Limb (tissue), 2 donors: ENCODE measurements around the gene SMCO2.
"Not testable (repeated sequence)": the region's sequence is repeated elsewhere in the genome, so short reads cannot be mapped to it uniquely, and the experiment has no call there.

Source experiments
- DNase-seq, 2 donors: peaks; one replicate each; pipeline ENCODE4 v3.0.0-alpha.2; 2016; ENCODE audit errors: extremely low spot score in 2 of 2

The SMCO2 gene

DNA sequence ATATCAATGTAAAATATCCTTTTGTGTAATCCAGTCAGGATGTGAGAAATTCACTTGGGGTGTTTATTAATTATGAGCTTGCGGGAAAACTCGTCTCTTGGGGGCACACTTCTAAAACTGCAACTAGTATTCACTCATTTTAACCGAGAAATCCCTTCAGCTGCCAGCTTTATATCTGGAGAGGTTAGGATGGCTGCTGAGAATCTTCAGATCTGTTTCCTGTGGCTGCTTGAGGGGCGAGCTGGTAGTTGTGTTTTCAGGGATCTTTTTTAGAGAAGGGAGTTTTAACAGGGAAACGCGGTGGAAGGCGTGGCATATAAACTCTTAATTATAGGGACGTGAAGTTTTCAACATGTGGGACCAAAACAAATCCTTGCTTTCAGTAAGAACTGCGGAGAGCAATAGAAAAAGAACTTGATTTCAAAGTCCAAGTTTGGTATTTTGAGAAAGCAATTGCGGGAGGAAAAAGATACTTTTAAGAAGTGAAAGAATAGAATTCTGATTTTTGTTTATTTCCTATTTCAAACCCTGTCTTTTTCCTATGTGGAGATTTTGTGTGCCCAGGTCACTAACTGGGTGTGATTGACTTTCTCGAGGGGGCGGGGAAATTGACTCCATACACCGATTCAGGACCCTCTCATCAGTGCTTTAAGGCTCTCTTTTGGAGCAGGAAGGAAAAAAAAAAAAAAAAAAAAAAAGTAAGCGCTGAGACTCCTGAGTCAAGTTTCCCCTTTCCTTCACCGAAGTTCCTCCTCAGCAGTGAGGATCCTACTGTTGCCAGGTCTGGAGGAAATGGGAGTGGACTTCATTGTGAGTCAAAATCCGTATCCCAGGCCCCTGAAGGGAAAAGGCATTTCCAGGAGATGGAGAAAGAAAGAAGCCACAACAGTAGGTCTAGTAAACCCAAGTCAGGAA, 78.6 kb downstream of the SMCO2 start:
- peak; percentile 45 to 72 for DNase-seq

DNA sequence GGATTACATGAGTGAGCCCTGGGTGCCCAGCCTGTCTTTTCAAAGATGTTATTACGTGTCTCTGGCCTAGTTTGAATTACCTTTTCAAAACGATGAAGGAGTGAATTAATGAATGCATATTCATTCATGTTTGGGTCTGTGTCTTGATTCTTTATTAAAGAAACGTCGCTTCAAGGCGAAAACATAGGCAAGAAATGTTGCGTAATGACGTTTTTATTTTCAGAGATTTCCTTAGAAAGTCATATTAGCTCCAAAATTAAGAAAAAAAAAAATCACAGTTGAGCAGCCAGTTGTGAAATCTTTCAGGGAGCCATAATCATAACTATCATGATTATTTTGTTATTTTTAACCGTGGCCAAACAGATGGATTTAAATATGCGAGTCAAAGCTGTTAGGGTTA, 81.0 kb downstream of the SMCO2 start:
- no peak for DNase-seq

DNA sequence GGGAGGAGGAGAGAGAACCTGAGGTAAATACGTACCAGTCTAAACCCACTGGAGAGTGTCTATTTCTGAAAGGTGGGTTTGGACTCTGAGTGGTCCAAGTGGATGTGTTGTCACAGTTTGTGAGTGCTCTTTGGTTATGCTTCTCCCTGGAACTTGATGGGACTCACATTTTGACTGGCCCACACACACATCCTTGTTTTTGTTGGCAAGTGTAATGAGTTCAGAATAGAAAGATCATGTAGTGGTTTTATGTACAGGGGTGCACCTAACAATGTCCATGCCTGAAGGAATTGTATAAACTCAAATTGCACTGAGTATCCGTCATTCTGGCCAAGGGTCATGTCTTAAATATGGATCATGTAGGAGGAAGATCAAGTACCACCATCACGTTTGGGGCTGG, 82.3 kb downstream of the SMCO2 start:
- no peak for DNase-seq

DNA sequence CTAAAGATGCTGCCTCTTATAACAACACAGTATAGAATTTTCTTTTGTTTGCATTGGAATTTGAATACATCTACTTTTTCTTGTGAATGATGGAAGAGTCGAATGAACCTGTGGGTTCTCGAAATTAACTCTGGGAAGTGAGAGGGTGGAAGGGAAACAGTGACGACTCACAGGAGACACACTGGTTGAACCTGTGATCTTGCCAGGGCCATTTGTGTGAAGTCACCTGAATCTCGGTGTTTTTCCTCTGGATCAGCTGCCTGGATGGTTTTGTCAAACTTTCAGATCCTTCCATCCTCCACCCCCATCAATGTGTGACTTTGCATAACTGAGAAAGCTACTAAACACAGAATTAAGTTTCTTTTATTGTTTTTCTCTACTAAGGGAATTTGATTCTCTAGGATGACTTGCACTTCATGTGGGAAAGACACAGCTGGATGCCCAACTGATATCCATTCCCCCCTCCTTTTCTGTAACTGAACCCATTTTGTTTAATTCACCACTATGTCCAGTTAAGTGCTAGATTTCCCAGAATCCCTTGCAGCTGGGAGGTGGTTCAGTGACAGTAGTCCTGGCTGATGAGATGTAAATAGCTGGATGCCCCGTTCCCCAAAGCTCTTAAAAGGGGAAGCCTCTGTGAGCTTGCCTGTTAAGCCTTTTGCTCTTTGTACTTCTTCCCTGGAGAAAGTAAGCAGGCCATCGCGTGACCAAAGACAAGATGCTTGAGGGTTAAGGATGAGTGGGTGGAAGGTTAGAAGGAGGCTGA, 83.8 kb downstream of the SMCO2 start:
- no peak for DNase-seq

DNA sequence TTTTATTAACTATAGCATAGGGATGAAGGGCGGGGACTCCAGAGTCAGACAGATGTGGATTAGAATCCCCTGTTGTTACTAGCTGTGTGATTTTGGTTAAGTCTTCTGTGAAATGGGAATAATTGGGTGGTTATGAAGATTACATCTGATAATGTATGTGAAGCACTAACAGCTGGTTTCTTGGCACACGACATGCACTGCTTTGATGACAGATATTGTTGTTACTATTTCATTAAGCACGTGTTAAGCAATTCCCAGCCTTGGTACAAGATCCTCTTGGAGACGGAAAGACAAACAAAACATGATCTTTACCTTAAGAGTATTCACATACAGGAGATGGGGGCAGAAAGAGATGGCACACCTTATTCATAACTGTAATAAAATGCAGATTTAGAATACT, 85.4 kb downstream of the SMCO2 start:
- no peak for DNase-seq

DNA sequence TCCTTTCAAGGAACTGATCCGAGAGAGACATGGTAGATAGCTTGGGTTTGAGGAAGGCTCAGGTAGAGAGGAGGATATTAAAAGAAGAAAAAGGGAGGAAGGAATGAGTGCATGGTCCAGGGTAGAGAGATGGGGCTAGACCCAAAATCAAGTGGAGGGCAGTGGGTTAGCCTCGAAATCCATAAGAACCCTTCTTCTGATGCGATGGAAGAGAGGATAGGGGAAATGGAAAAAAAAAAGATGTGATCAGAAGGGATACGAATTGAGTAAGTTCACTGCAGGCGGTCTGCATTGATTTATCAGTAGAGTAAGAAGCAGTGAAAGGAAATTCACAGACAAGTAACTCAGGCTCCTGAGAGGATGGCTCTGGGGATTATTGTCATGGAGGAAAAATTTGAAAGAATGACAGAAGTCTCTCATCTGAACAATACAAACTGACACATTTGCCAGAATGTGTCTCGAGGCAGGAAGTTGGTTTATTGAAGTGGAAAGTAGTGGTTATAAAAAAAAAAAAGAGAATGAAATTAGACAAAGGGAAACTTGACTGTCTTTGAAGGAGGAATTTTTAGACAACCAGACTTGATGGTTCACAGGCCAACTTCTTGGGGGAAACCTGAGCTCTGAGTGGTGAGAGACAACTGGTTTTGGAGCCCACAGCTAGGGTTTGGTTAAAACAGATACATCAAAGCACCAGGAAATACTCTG, 87.7 kb downstream of the SMCO2 start:
- DNase-seq = no peak

DNA sequence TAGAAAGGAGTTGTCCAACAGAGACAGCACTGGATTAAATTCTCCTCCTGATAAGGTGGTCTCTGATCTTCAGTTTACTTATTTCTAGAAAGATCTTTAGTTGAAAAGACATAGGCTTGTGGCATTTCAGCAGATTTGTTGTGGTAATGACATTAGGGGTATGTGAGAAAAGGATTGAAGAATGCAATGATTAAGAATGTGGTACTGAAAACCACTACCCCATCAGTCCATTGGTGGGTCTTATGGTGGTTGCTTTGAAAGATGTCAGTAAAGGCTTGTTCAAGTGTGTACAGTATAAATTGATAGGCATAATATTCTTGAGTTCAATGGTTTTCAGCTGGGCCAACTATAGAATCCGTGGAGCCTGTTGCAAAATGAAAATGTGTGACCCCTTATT, 88.2 kb downstream of the SMCO2 start:
- DNase-seq = no peak

DNA sequence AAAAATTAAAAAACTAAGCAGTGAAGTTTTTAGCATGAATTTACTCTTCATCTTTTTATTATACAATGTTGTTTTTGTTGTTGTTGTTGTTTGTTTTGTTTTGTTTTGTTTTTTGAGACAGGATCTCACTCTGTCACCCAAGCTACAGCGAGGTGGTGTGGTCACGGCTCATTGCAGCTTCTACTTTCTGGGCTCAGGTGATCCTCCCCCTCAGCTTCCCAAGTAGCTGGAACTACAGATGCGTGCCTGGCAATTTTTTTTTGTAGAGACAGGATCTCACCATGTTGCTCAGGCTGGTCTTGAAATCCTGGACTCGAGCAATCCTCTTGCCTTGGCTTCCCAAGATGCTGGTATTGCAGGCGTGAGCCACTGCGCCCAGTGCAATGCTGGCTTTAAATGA, 88.8 kb downstream of the SMCO2 start:
- no peak for DNase-seq

DNA sequence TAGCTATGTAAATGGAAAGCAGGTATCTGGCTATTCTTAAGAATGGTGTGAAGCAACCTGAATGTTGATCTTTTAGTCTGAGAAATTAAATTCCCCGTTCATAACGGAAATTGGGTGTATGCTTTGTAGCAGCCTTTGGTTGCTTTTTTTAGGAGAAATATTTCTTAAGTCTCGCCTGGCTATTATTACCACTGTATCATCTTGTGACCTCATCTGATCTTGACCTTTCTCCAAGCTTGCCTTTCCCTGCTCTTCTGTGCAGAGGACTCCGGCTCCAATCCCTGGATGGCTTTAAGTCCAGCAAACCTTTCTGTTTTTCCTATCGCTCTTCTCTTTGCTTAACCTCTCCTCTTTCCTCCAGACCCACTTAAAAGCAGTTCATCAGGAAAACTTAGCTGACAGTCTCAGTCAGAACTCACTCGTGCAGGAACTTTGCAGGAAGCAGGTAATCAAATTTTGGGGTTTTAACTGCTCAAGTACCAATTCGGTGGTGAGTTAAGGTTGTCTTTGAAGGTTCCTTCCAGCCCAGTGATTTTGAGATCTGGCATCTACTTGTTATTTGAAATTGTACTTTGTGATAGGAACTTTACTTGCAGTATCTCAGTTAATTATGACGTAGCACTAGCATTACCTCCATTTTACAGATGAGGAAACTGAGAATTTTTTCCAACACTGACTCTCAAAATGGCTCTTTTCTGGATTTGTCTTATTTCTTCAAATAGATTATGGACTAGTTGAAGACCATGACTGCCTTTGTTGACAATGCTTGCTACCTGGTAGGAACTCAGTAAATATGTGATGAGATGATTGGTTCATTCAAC, 91.5 kb downstream of the SMCO2 start:
- DNase-seq = no peak

DNA sequence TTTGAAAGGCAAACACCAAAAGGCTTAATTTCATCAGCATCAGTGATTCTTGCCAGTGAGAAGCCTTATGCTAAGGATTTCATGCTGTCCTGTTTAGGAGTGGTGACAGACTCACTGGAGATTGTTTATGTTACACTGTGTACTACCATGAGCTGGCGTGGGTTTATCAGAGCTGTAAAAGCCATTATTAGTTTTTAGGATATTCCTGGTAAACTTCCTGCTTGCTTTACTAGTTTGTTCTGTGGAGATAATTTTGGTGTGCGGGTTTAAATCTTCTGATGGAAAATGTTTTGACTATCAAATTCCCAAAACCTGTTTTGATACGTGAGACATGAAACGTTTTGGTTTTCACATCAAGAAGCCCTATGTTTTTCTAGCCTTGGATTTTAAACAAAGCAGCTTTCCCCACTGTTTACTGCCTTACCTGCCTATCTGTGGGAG, 92.7 kb downstream of the SMCO2 start:
- no peak for DNase-seq

DNA sequence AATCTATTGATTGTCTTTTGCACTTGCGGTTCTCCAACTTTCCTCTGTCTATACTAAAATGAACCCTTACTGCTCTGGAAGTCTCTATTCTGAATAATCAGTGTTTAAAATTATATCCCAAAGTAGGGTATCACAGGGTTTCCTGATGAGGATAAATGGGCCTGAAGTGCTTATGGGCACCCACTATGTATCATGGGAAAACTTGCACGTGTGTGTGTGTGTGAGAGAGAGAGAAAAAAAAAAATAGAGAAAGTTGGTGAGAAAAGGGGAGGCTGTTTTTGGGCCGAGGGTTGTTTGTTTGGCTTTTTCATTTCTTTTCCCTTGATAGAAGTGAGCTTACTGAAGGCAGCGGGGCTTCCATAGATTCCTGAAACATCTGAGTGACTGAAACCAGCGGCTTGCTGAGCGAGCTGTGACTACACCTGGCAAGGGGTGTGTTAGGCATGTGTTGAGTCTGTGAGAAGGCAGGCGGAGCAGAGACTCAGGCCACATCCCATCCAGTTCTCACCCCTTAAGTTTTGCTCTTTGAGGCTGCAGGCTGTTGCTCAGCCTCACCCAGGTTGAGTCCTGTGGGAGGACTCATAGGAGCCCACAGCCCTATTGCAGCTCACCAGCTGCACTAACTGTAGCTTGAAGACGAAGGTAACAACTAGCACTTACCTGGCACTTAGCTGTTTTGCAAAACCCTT, 94.6 kb downstream of the SMCO2 start:
- no peak for DNase-seq

DNA sequence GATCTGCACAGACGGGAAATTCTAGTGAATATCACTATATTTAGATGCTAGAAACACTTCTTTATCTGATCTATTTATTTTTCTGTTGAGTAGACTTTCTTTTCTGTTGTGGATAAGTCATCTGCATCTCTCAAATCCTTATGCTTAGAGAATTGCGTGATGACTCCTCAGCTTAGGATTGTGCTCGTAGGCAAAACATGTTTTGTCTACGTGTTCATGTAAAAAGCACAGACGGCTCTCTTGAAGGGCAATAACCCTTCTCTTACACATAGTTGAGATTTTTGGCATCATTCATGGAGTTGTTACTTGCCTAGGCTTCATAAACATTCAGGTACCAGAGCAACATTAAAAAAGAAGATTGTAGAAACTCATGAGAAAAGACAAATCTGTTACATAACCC, 96.1 kb downstream of the SMCO2 start:
- DNase-seq = no peak

DNA sequence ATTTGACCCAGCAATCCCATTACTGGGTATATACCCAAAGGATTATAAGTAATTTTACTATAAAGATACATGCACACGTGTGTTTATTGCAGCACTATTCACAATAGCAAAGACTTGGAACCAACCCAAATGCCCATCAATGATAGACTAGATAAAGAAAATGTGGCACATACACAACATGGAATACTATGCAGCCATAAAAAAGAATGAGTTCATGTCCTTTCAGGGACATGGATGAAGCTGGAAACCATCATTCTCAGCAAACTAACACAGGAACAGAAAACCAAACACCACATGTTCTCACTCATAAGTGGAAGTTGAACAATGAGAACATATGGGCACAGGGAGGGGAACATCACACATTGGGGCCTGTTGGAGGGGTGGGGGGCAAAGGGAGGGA, 98.3 kb downstream of the SMCO2 start:
- not testable (repeated sequence) for DNase-seq

DNA sequence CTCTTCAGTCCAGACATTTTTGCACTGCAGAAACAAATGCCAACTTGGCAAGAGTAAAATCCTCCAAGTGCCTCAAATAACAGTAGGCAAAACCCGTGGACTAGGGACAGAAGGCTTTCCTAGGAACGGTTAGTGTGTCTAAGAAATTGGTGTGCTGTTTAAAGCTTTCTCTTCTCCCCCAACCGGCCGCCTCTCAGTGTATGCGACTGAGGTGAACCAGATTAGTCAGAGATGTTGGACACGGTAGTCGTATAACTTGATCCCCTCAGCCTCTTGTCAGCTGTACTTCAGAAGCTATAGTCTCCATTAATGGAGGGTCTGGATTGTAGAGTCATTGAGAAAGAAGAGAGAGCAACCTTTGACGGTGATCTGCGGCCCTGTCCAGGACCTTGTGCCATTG, 99.1 kb downstream of the SMCO2 start:
- DNase-seq = no peak

DNA sequence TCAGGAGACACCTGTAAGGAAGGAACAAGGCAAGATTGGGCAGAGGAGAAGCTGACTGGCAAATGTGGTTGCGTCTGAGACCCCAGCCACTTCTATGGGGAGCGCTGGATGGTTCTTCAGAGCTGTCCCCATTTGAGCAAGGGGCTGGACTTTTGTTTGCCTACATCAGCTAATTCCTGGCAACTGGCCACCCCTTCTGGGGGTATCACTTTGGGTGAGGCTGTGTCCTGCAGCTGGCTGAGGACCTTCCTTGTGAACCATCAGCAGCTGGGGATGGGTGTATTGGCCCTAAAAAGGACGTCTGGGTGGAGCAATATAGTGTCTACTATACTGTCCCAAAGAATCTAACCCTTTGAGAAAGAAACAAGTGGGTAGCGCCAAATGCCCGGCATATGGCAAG, 101.1 kb downstream of the SMCO2 start:
- DNase-seq = no peak

DNA sequence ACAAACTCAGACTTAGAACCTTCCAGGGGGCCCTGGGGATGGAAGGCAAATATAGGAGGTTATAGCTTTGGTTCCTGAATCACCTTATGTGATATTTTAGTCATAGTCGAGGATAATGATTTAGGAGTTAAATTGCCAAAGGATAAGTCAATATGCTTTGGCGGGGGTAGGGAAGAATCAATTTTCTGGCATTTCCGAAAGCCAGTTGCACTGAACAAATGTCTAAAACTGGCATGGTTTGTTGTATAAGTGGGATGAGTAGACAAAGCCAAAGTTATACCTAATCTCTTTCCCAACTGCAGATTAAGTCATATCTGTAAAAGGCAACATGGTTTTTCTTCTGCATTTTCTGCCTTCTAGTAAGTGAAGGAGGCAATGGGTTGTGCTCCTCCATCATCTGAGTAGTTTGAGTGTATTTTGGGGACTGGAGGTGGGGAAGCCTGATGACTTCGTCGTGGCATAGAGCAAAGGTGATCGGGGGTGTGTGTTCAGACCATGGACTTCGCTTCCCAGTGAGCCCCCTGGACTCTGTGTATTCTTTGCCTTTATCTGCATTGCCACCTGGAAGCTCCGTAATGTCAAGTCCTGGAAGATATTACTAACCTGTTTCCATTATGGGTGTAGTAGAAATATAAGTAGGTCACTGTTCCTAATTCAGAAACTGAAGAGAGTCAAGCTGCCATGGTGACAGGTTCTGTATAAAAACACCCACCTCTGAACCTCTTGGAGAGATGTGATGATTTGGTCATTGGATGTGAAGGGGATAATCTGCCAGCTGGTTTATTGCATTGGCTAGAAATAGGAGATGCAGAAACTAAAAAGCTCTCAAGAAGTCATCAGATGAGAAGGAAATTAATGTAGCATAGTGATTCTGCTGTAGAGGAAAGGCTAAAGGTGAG, 102.0 kb downstream of the SMCO2 start:
- DNase-seq = no peak

DNA sequence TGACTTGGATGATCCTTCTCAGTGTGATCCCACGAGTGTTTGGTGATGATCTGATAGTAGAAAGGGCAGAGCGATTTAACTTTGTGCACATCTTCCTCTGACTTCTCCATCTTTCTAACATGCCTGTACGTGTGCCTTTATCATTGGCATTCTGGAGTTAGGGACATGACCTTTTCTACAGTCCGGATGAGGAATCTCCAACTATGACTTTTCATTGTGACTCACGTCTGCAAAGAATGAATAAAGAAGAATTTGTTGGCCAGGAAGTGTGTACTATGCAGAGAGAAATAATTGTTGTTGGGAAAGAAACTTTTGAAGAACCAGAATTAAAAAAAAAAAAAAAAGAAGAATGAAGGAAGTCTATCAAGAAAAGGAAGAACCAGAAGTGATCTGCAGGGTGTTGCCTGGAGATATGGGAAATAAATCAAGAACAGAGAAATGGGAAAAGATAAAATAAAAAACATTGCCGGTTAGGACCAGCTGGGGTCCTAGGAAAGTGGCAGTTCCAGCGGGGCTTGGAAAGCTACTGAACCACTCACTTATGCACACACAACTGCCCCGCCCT, 102.8 kb downstream of the SMCO2 start:
- DNase-seq = no peak

DNA sequence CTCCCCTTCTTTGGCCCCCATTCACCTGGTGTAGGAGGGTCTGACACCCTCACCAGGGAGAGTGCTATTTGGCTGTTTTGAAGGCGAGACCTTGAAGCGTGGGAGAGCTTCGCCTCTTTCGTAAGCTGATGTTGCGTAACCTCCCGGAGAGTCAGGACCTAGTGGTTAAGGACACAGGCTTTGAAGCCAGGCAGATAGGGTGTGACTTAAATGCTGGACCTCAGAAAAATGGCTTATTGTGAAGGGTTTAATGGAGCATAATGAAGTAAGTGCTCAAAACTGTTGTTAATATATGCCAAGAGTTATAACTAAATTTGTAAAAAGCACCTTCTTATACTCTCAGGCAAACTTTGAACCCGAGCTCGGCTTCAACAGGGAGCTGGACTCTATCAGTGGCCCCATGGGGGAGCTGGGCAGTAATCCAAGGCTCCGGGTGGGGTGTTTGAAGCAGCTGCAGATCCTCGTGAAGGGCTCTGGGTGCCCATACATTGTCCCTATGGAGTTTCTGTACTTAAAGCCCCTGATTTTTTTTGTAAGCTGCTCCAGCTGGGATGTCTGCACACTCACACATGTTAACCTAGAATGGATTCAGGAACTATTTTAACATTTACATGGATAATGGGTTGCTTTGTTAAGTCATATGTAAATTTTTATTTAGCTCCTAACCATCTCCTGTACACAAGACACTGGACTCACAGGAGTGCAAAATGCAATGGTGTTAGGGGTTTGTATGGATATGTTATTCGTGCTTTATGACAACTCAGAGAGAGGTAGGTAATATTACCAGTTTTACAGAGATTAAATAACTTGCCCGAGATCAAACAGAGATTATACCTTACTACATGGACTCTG, 103.5 kb downstream of the SMCO2 start:
- peak in 1 of 2 donors; percentile 51 for DNase-seq
